ENCODE results near the gene MYADML2. TPM values are rescaled to one million over a fixed set of nuclear protein-coding genes. Genes with fewer than 3 reads are reported as not detected.

MYADML2 gene
- total RNA-seq, 1 donor from 2014 or later, result 3.7 TPM

DNA sequence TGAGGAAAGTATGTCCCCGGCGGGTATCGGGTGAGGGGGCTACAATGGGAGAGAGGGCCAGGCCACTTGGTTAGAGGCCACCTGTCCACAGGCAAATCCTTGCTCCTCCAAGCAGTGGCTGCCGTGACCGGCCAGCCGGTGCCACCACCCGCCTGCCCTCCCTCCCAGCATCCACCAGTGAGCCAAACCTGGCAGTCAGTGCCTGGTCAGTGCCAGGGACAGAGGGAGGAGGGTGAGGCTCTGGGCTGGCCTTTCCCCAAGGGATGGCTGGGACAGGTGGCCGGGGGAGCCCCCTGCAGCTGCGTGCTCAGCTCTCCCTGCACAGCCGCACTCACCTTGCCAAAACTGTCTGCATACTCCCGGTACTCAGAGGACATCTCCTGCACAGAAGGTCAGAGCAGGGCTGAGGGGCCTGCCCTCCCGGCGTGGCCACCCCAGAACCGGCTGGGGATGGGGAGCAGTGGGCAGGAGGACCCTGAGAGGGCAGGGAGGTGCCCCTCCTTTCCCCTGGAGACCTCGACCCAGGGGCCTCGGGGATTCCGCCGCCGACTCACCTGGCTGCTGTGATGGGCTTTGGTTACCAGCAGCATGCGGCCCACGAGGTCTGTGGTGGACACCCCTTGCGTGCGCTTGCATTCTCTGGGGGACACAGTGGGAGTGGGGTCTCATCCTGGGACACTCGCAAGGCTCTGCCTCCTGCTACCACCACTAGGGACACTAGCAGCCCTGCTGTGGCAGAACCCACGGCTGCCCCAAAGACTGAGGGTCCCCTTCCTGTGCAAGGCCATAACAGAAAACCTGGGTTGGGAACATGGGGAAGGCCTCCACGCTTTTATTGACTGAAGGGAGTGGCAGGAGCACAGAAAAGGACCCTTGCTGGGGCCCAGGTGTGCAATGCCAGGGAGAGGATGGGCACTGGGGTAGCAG, 39.6 kb downstream of the MYADML2 start:
- DNase-seq (ENCODE audit: missing footprints) (peak; percentile 48), ATAC-seq (no peak)
- intact Hi-C loops (cut with DNase I), result no loop called here

GRCh38 chr17:81906476-81907218, 40.4 kb downstream of the MYADML2 start:
- DNase-seq (ENCODE audit: missing footprints) (peak; percentile 18), ATAC-seq (no peak)
- intact Hi-C loops (cut with DNase I), result no loop called here

DNA sequence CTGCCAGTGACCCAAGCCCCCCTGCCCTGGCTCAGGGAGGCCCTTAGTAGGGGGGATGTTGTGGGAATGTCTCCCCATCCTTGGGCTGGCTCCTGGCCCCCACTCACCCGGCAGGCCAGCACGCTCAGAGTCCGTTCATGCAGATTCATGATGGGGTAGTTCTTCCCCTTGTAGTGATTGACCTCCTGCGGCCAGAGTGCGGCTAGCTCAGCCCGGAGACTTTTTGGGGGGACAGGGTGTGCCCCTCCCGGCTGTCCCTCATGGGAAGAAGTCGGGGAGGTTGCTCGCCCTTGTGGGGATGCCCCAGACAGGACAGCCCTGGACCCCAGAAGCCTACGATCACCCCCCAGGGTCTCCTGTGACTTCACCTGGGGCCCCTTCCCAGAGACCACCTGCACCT, 41.0 kb downstream of the MYADML2 start:
- DNase-seq (ENCODE audit: missing footprints) (no peak), ATAC-seq (no peak)
- intact Hi-C loops (cut with DNase I), result no loop called here

DNA sequence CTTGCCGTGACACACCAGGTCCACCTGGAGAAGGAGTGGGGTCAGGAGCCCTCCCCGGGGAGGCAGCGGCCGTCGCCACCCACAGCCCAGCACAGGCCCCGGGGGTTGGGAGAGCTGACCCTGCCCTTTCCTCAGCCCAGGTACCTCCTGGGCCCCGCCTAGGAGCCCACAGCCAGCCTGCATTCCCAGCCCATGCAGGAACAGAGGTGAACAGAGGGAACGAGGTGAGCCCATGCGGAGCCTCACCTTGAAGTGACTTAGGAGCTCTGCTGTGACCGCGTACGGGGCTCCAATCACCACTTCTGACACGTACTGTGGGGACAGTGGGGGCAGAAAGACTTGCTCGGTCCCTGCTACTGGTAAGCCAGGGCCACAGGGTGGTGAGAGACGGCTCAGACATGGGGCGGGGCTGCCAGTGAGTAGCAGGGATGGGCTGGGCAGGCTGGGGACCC, 41.6 kb downstream of the MYADML2 start:
- no peak for ATAC-seq
- intact Hi-C loops (cut with DNase I), result no loop called here
- DNase-seq (ENCODE audit: missing footprints), result no peak

DNA sequence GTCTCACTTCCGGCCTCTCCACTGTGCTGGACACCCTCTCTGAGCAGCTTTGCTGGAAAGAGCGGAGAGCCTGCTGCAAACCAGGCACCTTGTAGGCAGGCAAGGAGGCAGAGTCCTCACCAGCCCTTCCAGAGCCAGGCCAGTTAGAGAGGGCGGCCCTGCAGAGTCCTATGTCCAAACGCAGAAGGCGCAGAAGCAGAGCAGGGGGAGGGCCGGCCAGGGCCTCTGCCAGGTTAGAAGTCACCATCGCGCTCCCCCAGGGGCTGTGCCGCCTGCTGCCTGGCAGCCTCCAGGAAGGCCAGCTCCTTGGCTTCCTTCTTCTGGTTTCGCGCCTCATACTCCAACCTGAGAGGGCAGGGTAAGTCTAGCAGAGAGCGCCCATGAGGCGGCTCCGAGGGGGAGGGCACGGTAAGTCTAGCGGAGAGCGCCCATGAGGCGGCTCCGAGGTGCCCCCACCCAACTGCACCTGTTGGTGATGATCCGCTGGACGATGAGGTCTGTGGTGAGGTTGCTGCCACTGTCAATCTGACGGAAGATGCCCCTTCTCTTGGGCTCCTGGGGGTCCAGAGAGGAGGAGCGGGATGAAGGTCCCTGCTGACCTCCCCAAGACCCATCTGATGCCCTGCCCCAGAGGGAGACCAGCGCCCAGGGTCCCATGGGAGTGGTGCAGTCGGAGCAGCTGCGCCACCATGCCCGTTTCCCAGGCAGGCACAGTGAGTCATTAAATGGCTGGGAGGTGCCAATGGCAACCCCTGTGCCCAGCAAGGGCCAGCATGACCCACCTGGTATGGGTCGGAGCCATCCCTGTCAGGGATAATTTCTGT, 42.2 kb downstream of the MYADML2 start:
- ATAC-seq (no peak), DNase-seq (ENCODE audit: missing footprints) (peak; percentile 66)
- intact Hi-C loops (cut with DNase I), result no loop called here

- intact Hi-C loops (cut with DNase I), result no loop called here
- ATAC-seq (no peak), DNase-seq (ENCODE audit: missing footprints) (no peak)
Measured at GRCh38 chr17:81903896-81904599, 43.0 kb downstream of the MYADML2 start.

- ATAC-seq, result peak; percentile 2
Measured at GRCh38 chr17:81903415-81903831, 43.6 kb downstream of the MYADML2 start.

GRCh38 chr17:81902653-81903414, 44.2 kb downstream of the MYADML2 start:
- ATAC-seq, result peak; percentile 13
- DNase-seq (ENCODE audit: missing footprints), result no peak
- intact Hi-C loops (cut with DNase I), result no loop called here

More at GRCh38 chr17:81903415-81903831, 43.6 kb downstream of the MYADML2 start:
- no peak for DNase-seq (ENCODE audit: missing footprints)
- intact Hi-C loops (cut with DNase I), result no loop called here

GRCh38 chr17:81902023-81902652, 44.9 kb downstream of the MYADML2 start, which contains the start of gene NPB:
NPB (plus strand) TSS chr17:81902238; CDS start chr17:81902278, 40 bp downstream.
- ATAC-seq (peak; percentile 49), DNase-seq (ENCODE audit: missing footprints) (no peak)
- intact Hi-C loops (cut with DNase I), result no loop called here

DNA sequence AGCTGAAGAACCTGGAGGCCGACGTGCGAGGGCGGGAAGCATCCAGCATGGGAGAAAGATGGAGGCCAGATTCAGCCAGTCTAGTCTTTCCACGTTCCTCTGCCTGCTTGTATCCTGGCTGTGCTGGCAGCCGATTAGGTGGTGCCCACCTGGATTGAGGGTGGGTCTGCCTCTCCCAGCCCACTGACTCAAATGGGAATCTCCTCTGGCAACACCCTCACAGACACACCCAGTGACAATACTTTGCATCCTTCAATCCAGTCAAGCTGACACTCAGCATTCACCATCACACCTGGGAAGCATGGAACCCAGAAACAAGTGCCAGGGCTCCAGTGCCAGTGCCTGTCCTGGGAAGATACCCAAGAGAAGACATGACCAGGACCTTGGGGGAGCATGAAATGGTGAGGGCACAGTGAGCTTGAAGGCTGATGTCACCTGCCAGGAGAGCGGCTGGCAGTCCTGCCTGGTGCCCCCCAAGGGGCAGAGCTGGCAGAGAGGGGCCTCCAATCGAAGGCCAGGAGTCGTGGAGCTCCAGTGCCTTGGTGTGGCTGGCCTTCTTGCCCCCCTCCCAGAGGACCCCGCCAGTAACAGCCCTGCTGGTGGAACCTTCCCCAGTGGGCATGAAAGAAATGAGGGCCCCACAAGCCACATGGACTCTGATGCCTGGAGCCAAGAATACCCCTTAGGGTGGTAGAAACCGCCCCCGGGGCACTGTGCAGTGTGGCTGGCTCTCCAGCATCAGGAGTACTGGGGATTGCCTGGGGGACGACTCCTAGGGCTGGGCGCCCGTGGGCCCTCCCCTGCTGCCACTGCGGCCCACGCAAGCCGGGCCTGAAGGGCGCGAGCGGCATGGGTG, 45.6 kb downstream of the MYADML2 start:
- intact Hi-C loops (cut with DNase I), result no loop called here
- no peak for DNase-seq (ENCODE audit: missing footprints)
- no peak for ATAC-seq

DNA sequence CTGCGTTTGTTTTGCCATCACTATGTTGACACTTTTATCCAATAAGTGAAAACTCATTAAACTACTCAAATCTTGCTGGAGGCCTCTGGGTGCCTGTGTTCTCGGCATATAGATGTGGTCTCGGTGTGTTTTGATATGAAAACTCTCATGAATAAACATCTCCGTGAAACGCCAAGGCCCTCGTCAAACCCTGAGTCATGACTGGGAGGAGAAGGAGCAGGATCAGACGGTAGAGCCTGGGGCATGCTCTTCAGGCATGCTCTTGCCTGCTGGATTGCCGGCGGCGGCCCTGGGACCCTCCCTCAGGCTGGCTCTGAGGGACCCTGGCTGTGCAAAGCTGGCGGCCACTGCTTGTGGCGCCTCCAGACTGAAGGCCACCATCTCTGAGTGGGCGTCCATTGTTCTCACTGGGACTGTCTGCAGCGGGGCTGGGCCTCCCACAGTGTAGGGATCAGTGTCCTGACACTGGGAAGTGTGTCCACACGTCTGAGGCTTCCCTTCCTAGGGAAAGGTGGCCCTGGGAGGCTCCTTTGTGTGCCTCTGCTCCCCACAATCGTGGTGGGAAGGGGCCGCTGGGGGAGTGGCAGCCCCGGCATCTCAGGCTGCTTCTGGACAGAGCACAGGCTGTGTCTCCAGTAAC, 46.7 kb downstream of the MYADML2 start:
- intact Hi-C loops (cut with DNase I), result no loop called here
- DNase-seq (ENCODE audit: missing footprints), result no peak
- no peak for ATAC-seq

DNA sequence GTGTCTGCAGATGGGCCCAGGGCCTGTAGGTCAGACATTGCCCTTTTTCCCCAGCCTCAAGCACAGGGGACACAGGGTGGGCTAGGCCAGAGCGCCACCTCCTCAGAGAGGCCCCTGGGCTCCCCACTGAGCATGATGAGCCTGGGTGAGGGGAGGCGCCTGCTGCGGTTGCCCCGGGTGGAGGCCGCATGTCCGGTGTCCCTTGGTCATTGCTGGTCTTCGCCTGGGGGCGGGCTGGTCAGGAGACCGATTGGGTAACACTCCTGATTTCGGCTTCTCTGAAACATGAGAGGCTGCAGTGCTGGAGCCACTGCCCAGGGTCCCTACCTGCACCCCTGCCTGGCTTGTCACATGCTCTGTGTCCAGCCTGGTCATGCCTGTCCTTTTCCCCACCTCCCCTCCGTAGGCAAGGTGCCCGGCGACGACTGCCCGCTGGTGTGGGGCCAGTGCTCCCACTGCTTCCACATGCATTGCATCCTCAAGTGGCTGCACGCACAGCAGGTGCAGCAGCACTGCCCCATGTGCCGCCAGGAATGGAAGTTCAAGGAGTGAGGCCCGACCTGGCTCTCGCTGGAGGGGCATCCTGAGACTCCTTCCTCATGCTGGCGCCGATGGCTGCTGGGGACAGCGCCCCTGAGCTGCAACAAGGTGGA, 47.4 kb downstream of the MYADML2 start:
- intact Hi-C loops (cut with DNase I), result no loop called here
- ATAC-seq, result no peak

DNA sequence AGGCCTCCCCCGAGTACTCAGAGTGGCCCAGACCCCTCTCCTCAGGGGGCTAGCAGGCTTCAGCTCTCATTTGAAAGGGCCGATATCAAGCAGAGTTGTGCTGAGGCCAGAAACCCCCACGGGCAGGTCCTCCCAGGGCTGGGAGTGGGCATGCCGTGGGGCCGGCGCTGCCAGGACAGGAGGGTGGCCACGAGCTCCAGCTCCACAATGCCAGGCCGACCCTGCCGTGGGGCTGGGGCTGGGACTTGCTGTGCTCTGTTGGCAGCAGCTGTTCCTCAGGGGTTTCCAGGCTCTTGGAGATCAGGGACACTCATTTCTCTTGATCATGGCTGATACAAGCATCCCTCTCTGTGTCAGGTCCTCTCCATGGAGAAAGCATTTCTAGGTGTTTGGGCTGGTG, 48.1 kb downstream of the MYADML2 start:
- DNase-seq (ENCODE audit: missing footprints), result no peak
- no peak for ATAC-seq
- intact Hi-C loops (cut with DNase I), result no loop called here

More for the DNA sequence above, 47.4 kb downstream of the MYADML2 start:
- no peak for DNase-seq (ENCODE audit: missing footprints)

DNA sequence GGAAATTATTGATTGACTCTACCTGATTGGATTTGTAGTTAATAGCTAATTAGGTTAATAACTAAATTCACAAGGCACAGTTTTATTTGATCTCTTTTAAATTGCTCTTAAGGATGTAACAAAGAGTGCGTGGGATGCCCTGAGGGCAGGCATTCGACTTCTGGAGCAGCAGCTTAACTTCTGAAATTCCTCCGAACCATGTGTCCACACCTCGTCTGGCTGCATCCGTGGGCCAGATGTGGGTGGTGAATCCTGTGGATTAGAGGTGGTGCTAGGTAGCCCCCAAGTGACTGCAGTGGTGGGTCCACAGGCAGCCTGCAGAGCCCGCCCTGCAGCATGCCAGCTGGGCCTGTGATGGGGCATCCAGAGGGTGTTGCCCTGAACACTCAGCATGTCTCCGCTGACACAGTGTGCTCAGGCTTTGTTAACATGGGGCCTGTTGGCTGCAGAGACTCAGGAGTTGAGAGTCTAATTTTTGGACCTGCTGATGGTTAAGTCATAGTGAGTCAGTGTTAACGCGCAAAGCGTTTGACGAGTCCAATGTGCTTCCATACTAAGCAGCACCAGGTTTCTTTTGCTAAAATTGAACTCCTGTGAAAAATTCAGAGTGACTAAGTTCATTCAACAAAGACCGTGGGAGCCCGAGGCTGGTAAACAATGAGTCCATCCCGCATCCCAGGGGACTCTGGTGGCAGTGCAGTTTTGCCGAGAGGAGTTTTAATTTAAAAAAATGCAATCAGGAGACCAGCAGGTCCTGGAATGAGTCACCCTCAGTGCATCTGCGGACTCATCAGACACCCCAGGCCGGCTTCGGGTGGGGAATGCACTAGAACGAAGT, 48.8 kb downstream of the MYADML2 start:
- DNase-seq (ENCODE audit: missing footprints) (no peak), ATAC-seq (no peak)
- intact Hi-C loops (cut with DNase I), result no loop called here
